SU-DHL-6 (cell line): Measurements from ENCODE around the gene GLS.

ENCODE experiments used
- H2AFZ ChIP-seq: fragments of 200-600 bp; sonication (generic); 2 replicates; pipeline ENCODE4 v1.6.1; 2014; ENCODE audit warnings: low read depth, mild to moderate bottlenecking, moderate library complexity, mixed read lengths, antibody characterized with exemption, low read length; ENCODE audit not compliant: severe bottlenecking
- H3F3A ChIP-seq: fragments of 200-600 bp; shearing (Covaris generic); 2 replicates; pipeline ENCODE4 v1.6.0; 2016; ENCODE audit warnings: antibody characterized with exemption, mild to moderate bottlenecking; ENCODE audit not compliant: insufficient read depth
- H3K27ac ChIP-seq: fragments of 200-600 bp; sonication (generic); 2 replicates; pipeline ENCODE4 v1.5.1; 2016; ENCODE audit warnings: low read depth, mild to moderate bottlenecking, low read length, moderate library complexity, mixed read lengths
- H3K27me3 ChIP-seq: fragments of 200-600 bp; sonication (generic), shearing (Covaris generic); 2 replicates; pipeline ENCODE4 v1.6.0; 2014; ENCODE audit warnings: mild to moderate bottlenecking, low read length
- H3K36me3 ChIP-seq: fragments of 200-600 bp; sonication (generic); 2 replicates; pipeline ENCODE4 v1.6.1; 2014; ENCODE audit warnings: mild to moderate bottlenecking, low read length, mixed read lengths
- H3K4me2 ChIP-seq: fragments of 300-600, 200-600 bp; shearing (Covaris generic), sonication (generic); 2 replicates; pipeline ENCODE4 v1.6.0; 2014; ENCODE audit warnings: low read length, low read depth, mild to moderate bottlenecking; ENCODE audit not compliant: poor library complexity, severe bottlenecking
- H3K4me3 ChIP-seq: fragments of 200-600 bp; sonication (generic); 2 replicates; pipeline ENCODE4 v1.5.1; 2014; ENCODE audit warnings: antibody characterized with exemption, low read length, mild to moderate bottlenecking, mixed read lengths; ENCODE audit not compliant: insufficient read depth, poor library complexity, severe bottlenecking
- H3K79me2 ChIP-seq: fragments of 200-600 bp; sonication (generic); 2 replicates; pipeline ENCODE4 v1.6.1; 2014; ENCODE audit warnings: mild to moderate bottlenecking, low read length, moderate library complexity; ENCODE audit not compliant: insufficient read depth
- H3K9ac ChIP-seq: fragments of 200-600 bp; sonication (generic); 2 replicates; pipeline ENCODE4 v1.7.0; 2014; ENCODE audit warnings: mild to moderate bottlenecking, low read length
- H3K9me2 ChIP-seq: fragments of 200-600 bp; sonication (generic); replicated peaks from 2 replicates; pipeline ENCODE4 v1.6.1; 2014; ENCODE audit warnings: low read length; ENCODE audit not compliant: insufficient read depth
- H3K9me3 ChIP-seq: fragments of 200-600 bp; sonication (generic); 2 replicates; pipeline ENCODE4 v1.6.1; 2014; ENCODE audit warnings: low read length, mixed read lengths; ENCODE audit not compliant: insufficient read depth
- H4K20me1 ChIP-seq: fragments of 200-600 bp; sonication (generic); 2 replicates; pipeline ENCODE4 v1.6.1; 2014; ENCODE audit warnings: low read depth, mild to moderate bottlenecking, antibody characterized with exemption, low read length, moderate library complexity, mixed read lengths
- CTCF ChIP-seq: fragments of 200-600 bp; sonication (generic); IDR thresholded peaks from one replicate; pipeline ENCODE4 v1.5.1; 2017; ENCODE audit warnings: antibody characterized with exemption, mild to moderate bottlenecking, low read length, moderate library complexity; ENCODE audit not compliant: insufficient read depth, poor library complexity, severe bottlenecking
- EZH2phosphoT487 ChIP-seq: fragments of 200-600 bp; sonication (generic), shearing (Covaris generic); conservative IDR thresholded peaks from 2 replicates; pipeline ENCODE4 v1.6.1; 2018; ENCODE audit warnings: mild to moderate bottlenecking, antibody characterized with exemption, low read length, moderate library complexity, mixed read lengths

Gene GLS

GRCh38 chr2:190941571-190941970 is 61.0 kb downstream of the GLS start:
- Histone ChIP-seq H3K9me3 (no peaks in the 10 kb centered on the region), H3K9me2 (no peaks in the 10 kb centered on the region), H3K79me2 (no peaks in the 10 kb centered on the region), H3F3A (peaks cover 22% of the 10 kb centered on the region; the same call in 1 of the 2 replicates), H3K9ac (no peak overlapping the region), H4K20me1 (0 out of 2 replicates have a peak, but pooled peaks cover 6% of the 10 kb centered on the region), H3K27me3 (no peaks in the 10 kb centered on the region), H2AFZ (no peak overlapping the region), H3K27ac (no peak overlapping the region), H3K4me3 (no peak overlapping the region), H3K36me3 (peaks cover 9% of the 10 kb centered on the region), H3K4me2 (no peak overlapping the region)
- TF ChIP-seq CTCF (no peak), EZH2phosphoT487 (no peak)

- H3F3A ChIP-seq, result peaks cover 16% of the 10 kb centered on the region; the same call in 1 of the 2 replicates
- H3K4me3 ChIP-seq, result no peak overlapping the region
- H4K20me1 ChIP-seq, result 0 out of 2 replicates have a peak, but pooled peaks cover 9% of the 10 kb centered on the region
- H3K27me3 ChIP-seq, result no peaks in the 10 kb centered on the region
- H3K9me2 ChIP-seq, result no peaks in the 10 kb centered on the region
- no peaks in the 10 kb centered on the region for H3K79me2 ChIP-seq
- H3K9ac ChIP-seq, result no peak overlapping the region
- TF ChIP-seq EZH2phosphoT487 (no peak), CTCF (no peak)
- H2AFZ ChIP-seq, result no peak overlapping the region
- no peak overlapping the region for H3K4me2 ChIP-seq
- no peaks in the 10 kb centered on the region for H3K9me3 ChIP-seq
- H3K36me3 ChIP-seq, result peaks cover under 1% of the 10 kb centered on the region; the same call in 1 of the 2 replicates
- H3K27ac ChIP-seq, result no peak overlapping the region
These were observed 62.1 kb downstream of the GLS start for GRCh38 chr2:190942697-190943096.

- peaks cover 6% of the 10 kb centered on the region; the same call in 1 of the 2 replicates for H3F3A ChIP-seq
- TF ChIP-seq CTCF (no peak), EZH2phosphoT487 (no peak)
These were observed 63.1 kb downstream of the GLS start for GRCh38 chr2:190943706-190944105.

More at GRCh38 chr2:190943706-190944105, 63.1 kb downstream of the GLS start:
- Histone ChIP-seq H3K9ac (no peak overlapping the region), H3K27ac (no peak overlapping the region), H3K36me3 (no peaks in the 10 kb centered on the region), H2AFZ (no peak overlapping the region), H3K4me2 (no peak overlapping the region), H3K9me3 (no peaks in the 10 kb centered on the region), H3K9me2 (no peaks in the 10 kb centered on the region), H3K79me2 (no peaks in the 10 kb centered on the region), H3K4me3 (no peak overlapping the region), H3K27me3 (no peaks in the 10 kb centered on the region), H4K20me1 (0 out of 2 replicates have a peak, but pooled peaks cover 9% of the 10 kb centered on the region)
